NCI-H226 (cell line): Measurements from ENCODE around the gene TEX101.
"Not testable (repeated sequence)": the region's sequence is repeated elsewhere in the genome, so short reads cannot be mapped to it uniquely, and the experiment has no call there.

Experiments
- DNase-seq: peaks from one replicate; pipeline ENCODE4 v3.0.0-alpha.2; 2015

Gene TEX101

DNA sequence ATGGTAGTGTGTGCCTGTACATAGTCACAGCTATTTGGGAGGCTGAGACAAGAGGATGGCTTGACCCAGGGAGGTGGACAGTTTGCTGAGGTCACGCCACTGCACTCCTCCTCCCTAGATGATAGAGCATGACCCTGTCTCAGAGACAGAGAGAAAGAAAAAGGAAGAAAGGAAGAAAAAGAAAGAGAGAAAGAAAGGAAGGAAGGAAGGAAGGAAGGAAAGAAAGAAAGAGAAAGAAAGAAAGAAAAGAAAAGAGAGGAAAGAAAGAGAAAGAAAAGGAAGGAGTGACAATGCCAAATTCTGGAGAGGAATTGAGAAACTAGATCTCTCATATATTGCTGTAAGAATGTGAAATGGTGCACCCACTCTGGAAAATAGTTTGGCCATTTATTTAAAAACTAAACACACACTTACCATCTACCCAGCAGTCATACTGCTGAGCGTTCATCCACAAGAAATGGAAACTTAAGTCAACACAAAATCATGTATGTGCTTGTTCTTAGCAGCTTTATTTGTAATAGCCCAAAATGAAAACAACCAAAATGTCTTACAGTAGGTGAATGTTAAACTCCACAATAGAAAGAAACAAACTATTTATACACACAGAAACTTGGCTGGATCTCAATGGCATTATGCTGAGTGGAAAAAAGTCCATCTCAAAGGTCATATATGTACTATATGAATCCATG lies 7.5 kb downstream of the TEX101 start:
- no peak for DNase-seq

DNA sequence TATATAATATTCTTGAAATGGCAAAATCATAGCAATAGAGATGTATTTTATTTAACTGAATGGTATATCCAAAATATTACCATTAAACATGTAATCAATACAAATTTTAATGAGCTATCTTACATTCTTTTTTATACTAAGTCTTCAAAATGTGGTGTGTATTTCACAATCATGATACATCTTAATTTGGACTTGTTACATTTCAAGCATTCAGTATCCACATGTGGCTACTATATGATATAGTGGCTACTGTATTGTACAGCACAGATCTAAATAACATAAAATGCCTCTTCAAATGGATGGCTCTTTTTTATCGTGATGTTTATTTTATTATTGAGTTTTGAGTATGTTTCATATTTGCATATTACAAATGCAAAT lies 8.0 kb downstream of the TEX101 start:
- DNase-seq, result no peak

DNA sequence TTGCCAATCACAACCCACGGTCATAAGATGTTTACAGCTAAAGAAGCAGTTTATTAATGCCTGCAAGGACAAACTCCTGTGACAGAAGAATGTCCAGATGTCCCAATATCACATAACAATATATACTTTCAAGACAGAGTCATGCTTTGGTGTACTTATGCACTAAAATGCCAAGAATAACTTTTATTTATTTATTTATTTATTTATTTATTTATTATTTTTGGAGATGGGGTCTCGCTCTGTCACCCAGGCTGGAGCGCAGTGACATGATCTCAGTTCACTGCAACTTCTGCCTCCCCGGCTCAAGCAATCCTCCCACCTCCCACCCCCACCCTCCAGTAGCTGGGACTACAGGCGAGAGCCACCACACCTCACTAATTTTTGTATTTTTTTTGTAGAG lies 9.1 kb downstream of the TEX101 start:
- DNase-seq, result no peak

DNA sequence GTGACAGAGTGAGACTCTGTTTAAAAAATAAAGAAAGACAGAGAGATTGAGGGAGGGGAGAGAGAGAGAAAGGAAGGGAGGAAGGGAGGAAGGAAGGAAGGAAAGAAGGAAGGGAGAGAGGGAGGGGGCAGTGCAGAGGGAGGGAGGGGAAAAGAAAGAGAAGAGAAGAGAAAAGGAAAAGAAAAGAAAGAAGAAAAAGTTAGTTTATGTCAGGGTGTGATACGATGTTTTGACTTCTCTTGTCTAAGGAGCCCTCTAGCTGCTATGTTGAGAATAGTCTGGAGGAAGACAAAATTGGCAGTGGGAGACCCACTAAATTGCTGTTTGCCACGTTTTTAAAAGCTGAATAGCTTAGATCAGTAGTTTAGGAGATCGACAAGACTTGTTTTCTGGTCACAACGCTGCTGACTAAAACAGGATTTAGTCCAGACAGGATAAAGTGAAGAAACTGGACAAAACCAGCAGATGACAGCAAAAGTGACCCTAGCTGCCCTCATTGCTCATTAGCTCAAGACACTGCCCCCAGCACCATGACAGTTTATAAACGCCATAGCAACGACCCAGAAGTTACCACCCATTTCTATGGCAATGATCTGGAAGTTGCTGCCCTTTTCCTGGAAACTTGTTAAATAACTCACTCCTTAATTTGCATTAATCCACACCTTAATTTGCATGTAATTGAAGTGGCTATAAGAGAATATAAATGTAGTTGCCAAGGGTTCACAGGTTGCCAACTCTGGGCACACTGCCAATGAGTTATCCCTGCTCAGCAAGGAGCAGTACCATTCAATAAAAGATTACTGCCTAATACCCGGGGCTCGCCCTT lies 11.1 kb downstream of the TEX101 start:
- no peak for DNase-seq

DNA sequence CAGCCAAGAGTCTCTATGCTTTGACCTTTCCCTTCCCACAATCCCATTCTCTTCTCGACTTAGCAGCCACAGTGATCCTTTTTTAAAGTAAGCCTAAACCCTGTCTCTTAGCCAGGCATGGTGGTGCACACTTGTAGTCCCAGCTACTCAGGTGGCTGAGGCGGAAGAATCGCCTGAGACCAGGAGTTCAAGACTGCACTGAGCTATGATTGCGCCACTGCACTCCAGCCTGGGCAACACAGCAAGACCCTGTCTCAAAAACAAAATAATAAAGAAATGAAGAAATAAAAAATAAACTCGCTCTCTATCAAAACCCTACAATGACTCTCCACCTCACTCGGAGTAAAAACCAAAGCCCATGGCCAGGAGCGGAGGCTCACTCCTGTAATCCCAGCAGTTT lies 14.7 kb downstream of the TEX101 start:
- DNase-seq, result no peak

DNA sequence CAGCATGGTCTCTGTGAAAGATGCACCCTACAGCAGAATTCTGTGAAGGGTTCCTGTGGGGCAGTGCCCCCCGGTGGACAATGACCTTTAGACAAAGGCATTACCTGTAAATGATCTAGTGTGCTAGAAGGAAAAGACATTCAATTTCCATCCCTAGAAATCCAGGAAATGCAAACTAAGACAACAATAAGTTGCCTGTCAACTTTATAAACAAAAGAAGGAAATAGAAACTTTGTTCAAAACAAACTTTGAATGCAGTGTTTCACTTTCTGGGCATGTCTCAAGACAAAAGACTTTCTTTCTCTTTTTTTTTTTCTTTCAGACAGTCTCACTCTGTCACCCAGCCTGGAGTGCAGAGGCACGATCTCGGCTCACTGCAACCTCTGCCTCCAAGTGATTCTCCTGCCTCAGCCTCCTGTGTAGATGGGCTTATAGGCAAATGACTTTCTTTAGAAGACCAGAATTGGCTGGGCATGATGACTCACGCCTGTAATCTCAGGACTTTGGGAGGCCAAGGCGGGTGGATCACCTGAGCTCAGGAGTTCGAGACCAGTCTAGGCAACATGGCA lies 15.5 kb downstream of the TEX101 start:
- DNase-seq, result no peak

DNA sequence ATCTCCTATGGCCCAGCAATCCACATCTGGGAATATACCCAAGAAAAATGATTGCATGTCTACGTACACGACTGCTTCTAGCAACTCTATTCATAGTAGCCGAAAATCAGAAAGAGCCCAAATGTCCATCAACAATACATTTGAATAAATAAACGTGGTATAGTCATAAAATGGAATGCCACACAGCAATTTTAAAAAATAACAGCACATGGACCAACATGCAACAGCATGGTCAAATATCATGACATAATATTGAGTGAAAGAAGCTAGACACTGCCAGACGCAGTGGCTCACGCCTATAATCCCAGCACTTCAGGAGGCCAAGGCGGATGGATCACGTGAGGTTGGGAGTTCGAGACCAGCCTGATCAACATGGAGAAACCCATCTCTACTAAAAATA lies 16.3 kb downstream of the TEX101 start:
- DNase-seq, result no peak

DNA sequence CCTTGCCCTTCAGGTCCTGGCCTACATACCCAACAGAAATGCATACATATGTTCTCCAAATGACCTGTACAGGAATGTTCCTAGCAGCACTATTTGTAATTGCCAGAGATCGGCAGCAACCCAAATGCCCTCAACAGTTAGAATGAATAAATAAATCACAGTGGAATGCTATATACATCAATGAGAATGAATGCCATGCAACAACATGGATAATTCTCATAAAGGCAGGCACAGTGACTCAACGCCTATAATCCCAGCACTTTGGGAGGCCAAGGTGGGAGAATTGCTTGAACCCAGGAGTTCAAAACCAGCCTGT lies 18.6 kb downstream of the TEX101 start:
- DNase-seq, result no peak

DNA sequence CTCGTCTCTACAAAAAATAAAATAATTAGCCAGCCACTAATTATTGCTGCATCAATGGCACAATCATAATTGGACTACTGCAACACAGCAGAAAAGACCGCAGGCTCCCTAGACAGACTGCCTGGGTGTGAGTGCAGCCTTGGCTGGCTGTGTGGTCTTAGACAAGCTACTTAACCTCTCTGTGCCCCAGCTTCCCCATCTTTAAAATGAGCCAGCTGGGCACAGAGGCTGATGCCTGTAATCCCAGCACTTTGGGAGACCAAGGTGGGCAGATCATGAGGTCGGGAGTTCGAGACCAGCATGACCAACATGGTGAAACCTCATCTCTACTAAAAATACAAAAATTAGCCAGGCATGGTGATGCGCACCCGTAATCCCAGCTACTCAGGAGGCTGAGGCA lies 19.0 kb downstream of the TEX101 start:
- DNase-seq, result no peak

DNA sequence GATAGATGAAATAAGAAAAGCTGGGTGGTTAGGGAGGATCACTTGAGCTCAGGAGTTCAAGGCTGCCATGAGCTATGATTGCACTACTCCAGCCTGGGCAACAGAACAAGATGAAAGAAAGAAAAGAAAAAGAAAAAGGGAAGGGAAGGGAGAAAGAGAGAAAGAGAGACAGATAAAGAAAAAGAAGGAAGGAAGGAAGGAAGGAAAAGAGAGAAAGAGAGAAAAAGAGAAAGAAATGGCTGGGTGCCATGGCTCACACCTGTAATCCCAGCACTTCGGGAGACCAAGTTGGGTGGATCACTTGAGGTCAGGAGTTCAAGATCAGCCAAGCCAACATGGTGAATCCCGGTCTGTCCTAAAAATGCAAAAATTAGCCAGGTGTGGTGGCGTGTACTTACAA lies 21.1 kb downstream of the TEX101 start:
- DNase-seq, result no peak

DNA sequence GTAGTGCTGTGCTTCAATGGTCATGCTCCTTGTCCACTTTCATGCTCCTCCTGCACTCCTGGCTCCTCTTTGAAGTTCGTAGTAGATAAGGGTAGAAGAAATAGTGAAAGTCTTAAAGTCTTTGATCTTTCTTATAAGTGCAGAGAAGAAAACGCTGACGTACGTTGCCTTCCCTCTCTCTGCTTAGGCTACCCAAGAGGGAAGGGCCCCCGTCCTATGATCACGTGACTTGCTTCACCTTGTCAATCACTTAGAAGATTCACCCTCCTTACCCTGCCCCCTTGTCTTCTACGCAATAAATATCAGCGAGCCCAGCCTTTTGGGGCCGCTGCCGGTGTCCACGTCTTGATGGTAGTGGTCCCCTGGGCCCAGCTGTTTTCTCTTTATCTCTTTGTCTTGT lies 22.6 kb downstream of the TEX101 start:
- DNase-seq, result not testable (repeated sequence)

DNA sequence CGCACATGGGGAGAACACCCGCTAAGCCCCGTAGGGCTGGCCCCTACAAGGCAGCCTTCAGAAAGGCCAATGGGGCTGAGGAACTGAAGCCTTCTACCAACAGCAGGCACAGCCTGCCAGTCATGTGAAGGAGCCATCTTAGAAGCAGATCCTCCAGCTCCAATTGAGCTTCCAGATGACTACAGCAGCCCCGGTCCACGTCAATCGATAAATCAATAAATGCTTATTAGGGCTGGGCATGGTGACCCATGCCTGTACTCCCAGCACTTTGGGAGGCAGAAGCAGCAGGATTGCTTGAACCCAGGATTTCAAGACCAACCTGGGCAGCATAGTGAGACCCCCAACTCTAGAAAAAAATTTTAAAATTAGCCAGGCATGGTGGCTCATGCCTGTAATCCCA lies 23.0 kb downstream of the TEX101 start:
- DNase-seq, result no peak

DNA sequence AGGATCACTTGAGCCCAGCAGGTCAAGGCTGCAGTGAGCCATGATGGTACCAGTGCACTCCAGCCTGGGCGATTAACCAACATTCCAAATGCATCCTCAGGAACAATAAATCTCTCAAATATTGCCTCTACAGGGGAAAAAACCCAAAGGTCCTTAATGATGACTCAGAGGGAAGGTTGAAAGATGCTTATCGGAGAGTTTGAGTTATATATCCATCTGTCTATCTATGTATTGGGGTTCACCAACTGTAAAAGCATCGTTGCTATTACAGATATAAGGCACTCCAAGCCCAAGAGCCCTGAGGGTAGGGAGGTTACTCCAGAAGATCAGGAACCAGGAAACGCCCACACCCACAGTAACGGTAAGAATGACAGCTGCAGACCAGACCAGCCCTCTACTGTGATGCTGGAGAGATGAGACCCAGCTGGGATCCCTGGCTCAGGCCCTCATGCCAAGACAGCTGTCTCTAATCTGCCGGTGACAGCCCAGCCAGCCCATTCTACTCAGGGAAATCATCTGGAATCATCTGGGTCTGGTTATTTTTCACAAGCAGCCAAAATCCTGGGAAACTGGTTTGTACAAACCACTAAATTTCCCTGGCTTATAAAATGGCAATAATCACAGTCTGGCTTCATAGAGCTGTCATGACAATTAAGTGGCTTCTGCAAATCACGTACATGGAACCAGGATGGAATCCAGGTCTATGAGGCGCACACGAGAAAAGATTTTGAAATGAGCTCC lies 23.8 kb downstream of the TEX101 start:
- DNase-seq, result peak; percentile 46

DNA sequence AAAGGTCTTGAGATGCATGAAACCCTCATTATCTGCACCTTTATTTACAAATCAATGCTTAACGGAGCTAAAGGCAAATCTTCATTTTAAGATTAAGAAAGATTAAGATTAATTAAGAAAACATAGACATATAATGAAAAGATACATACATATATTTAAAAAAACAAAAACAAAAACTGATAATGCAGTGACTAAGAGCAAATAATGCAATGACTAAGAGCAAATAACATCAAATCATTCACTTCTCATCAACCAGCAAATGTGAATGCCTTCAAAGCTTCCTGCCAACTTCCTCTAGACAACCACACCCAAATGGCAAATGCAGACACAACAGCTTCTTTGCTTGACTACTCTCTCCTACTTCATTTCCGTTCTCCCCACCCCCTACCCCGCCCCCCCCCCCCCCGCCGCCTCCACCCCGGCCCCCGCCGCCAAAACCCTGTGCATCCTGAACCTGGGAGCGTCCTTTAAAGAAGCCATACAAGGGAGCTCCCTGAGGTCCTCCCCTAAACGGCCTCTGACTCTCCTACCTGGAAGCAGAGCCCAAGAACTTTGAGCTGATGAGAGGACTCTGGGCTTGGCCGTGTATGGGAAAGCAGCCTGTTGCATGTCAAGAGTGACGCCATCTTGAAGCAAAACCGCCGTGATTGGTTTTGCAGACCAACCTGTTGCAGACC lies 24.5 kb downstream of the TEX101 start:
- DNase-seq, result peak; percentile 43

DNA sequence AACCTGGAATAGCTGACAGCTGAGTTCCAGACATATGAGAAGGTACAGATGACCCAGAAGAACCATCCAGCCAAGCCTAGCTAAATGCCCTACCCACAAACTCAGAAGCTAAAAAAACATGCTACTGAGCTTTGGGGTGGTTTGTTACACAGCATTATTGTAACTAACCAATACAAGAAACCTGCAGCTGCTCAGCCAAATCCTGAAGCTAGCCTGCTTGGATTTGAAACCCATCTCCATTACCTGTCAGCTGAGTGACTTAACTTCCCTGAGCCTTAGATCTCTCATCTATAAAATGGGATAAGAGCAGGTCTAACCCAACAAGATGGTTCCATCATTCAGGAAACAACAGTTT lies 25.0 kb downstream of the TEX101 start:
- no peak for DNase-seq

DNA sequence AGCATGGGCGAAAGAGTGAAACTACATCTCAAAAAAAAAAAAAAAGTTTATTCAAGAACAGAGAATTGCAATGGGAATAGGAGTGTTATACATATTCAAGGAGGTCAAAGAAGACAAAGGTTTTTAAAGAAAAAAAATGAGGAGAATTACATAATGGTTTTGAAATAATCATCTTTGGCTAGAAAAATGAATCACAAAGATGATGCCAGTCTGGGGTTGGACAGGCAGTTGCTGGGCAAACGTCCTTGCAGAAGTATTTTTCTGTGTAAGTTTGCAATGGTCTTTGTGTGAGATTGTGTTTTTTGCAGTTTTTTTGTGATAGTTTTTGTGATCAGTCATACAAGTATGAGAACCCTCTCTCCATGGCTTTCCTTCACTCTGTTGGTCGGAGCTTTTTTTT lies 27.0 kb downstream of the TEX101 start:
- no peak for DNase-seq

DNA sequence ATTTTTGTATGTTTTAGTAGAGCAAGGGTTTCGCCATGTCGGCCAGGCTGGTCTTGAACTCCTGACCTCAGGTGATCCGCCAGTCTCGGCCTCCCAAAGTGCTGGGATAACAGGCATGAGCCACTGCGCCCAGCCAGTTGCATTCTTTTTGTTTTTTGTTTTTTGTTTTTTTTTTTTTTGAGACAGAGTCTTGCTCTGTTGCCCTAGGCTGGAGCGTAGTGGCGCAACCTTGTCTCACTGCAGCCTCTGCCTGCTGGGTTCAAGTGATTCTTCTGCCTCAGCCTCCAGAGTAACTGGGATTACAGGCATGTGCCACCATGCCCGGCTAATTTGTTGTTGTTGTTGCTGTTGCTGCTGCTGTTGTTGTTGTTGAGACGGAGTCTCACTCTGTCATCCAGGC lies 29.4 kb downstream of the TEX101 start:
- not testable (repeated sequence) for DNase-seq

DNA sequence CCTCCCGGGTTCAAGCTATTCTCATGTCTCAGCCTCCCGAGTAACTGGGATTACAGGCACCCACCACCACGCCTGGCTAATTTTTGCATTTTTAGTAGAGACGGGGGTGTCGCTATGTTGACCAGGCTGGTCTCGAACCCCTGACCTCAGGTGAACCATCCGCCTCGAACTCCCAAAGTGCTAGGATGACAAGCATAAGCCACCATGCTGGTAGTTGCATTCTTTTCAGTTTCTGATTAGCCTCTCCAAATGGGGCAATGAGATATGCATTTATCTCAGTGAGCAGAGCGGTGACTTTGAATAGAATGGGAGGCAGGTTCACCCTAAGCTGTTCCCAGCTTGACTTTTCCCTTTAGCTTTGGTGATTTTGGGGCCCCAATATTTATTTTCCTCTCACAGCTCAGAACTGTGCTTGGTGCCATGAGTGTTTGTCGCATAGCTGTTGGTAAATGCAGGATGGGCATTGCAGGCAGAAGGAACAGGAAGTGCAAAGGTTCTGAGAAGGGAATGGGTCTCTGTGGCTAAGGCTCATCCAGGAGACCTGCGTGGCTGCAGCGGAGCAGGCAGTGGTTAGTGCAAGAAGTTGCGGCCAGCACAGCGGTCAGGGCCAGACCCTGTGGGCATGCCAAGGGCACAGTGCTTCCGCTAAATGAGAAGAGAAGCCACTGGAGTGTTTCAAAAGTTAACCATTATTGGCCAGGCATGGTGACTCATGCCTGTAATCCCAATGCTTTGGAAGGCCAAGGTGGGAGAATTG lies 30.0 kb downstream of the TEX101 start:
- DNase-seq, result no peak

DNA sequence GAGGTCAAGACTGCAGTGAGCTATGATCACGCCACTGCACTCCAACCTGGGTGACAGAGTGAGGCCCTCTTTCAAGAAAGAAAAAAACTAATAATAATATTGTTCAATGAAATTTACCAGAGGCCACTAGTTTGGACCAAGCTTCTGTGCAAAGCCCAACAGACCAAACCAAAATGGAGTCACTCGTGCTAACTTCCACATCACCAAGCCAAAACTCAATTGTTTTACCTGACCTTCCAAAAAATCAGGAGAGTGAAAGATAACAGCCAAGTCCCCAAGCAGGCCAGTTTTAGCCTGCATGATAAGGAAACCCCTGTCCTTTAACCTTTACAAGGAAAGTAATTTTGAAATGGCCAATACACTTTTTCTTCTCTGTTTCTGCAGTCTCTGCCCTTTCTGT lies 30.7 kb downstream of the TEX101 start:
- DNase-seq, result no peak

DNA sequence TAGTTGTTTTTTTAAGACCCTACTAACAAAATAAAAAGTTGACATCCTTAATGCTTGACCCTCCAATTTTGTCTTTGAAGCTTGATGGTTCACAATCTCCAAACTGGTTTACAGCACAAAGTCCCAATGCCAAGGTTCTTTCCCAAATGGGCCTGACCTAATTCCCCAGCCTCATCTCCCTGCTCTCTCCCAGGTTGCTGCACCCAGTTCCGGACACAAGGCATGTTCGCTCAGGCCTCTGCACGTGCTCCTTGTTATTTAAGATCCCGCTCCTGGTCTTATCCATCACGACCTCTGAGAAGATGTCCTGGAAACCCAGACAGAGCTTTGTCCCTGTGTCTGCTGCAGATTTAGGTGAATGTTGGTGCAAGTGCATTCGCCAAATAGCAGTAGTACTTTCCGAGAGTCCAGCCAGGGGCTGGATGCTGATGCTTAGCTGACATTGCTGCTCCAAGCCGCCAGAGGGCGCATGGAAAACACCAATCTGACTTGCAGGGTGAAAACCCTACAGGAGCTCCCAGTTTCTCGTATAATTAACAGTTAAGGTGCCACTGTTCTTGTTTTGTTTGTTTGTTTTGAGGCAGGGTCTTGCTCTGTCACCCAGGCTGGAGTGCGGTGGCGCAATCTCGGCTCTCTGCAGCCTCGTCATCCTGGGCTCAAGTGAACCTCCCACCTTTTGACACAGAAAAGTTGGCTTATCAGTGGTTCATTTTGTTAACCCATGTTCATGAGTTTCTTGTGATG lies 32.2 kb downstream of the TEX101 start:
- DNase-seq, result peak; percentile 37

DNA sequence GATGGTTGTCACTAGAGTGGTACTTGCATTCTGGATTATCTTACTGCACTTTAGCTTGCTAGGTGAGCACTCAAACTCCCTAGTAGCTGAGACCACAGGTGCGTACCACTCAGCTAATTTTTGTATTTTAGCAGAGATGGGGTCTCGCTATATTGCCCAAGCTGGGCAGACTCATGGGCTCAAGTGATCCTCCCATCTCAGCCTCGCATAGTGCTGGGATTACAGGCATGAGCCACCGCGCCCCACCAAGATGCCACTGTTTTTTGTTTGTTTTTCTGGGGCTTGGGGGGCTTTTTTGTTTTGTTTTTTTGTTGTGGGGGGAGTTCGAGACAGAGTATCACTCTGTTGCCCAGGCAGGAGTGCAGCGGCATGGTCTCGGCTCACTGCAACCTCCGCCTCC lies 33.0 kb downstream of the TEX101 start:
- DNase-seq, result no peak

DNA sequence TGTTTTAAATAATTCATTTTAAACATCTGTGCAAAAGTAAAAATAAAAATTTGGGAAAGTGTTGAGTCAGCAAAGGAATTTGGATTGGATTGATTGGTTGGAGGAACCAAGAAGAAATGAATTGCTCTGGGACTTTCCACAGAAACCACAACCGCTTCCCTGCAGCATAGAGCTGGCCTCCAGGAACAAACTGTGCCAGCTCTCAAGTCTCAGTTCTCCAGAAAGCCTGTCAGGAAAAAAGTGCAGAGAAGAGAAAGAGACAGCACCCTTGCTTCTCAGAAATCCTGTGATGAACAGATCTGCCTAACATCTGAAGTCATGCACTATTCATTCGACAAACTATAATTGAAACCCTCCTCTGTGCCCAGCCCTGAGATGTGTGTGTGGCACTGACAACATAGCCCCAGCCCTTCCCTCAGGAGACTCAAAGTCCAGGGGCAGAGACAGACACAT lies 35.9 kb downstream of the TEX101 start:
- DNase-seq, result peak; percentile 49
